ENCODE results near the gene SLC25A26. TPM values are rescaled to one million over a fixed set of nuclear protein-coding genes. Genes with fewer than 3 reads are reported as not detected.

The SLC25A26 gene
- total RNA-seq, 2 donors from 2014 or later, result 20.7 to 22.8 TPM

DNA sequence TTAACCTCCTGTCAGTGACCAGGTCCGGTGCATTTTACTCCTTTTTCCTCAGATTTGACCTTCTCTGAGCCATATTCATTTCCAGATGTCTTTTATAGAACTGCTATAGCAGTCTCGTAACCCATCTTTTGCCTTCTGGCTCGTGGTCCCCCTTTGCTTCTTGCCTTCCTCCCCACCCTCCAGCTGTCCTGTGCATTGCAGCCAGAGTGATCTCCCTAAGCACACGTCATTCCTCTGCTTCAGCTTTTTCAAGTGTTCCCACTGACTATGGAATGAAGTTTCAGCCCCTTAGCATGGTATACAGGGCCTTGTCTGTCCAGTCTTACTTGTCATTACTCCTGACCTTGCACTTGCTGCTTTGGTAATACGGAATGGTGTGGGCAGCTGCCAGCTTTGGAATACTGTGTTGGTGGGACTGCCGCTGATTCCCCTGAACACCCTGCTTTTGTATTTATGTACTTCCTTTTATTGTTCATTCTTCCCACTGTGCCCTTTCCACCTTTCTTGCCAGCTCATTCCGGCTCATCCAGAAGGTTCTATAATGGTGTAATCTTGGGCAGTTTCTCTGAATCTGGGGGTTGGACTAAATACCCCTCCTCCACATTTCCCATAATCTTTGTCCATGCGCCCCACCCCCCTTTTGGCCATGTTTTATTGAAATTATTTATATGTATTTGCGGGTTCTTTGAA, 38.9 kb downstream of the SLC25A26 start:
- Mint-ChIP-seq H3K4me3 (no peak overlapping the region), H3K9me3 (no peaks in the 10 kb centered on the region), H3K27ac (no peak overlapping the region), H3K27me3 (ENCODE audit: insufficient read depth) (no peaks in the 10 kb centered on the region), H3K4me1 (no peaks in the 10 kb centered on the region), H3K36me3 (ENCODE audit: low read depth) (peaks cover 11% of the 10 kb centered on the region)
- 90 to 95% methylated on average over 6 to 8 of the region's 9 CpGs for WGBS, 2 experiments (ENCODE audit: insufficient coverage in 1 of 2, insufficient read length in 1 of 2)
- H3K9me3 ChIP-seq (ENCODE audit: control insufficient read depth, low read length), result no peaks in the 10 kb centered on the region
- H3K27ac ChIP-seq (ENCODE audit: low read depth, low read length), result no peak overlapping the region
- H3K4me1 ChIP-seq (ENCODE audit: control insufficient read depth, insufficient read depth, low read length), result no peaks in the 10 kb centered on the region
- no peaks in the 10 kb centered on the region for H3K27me3 ChIP-seq (ENCODE audit: control insufficient read depth, insufficient read depth, low read length, poor library complexity, severe bottlenecking)
- no peak overlapping the region for H3K4me3 ChIP-seq (ENCODE audit: low read length)
- H3K36me3 ChIP-seq (ENCODE audit: control insufficient read depth, insufficient read depth, low read length), result no peaks in the 10 kb centered on the region
- TF ChIP-seq, protein P1, sequence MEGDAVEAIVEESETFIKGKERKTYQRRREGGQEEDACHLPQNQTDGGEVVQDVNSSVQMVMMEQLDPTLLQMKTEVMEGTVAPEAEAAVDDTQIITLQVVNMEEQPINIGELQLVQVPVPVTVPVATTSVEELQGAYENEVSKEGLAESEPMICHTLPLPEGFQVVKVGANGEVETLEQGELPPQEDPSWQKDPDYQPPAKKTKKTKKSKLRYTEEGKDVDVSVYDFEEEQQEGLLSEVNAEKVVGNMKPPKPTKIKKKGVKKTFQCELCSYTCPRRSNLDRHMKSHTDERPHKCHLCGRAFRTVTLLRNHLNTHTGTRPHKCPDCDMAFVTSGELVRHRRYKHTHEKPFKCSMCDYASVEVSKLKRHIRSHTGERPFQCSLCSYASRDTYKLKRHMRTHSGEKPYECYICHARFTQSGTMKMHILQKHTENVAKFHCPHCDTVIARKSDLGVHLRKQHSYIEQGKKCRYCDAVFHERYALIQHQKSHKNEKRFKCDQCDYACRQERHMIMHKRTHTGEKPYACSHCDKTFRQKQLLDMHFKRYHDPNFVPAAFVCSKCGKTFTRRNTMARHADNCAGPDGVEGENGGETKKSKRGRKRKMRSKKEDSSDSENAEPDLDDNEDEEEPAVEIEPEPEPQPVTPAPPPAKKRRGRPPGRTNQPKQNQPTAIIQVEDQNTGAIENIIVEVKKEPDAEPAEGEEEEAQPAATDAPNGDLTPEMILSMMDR (conservative IDR thresholded peaks at IDR 0.05), result no peak
- H3K9ac ChIP-seq (ENCODE audit: extremely low read depth, low read length, poor library complexity, severe bottlenecking), result no peak overlapping the region
- DNase-seq, result no peak

DNA sequence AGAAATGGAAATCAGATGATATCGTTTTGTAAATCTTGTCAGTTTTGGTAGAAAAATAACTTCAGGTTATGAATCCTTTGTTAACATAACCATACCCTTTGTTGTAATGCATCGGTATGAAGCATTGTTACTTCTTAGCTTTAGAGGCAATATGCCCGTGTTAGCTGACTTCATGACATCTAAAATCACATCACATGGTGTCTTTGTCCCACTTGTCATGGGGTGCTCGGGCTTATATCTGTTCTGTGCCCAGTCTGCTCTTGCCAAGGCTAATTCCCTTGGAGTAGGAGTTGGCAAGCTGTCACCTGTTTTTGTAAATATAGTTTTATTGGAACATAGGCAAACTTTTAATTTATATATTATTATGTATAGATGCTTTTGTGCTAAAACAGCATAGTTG, 39.6 kb downstream of the SLC25A26 start:
- Histone ChIP-seq H3K9ac (ENCODE audit: extremely low read depth, low read length, poor library complexity, severe bottlenecking) (no peak overlapping the region), H3K27ac (ENCODE audit: low read depth, low read length) (no peak overlapping the region), H3K36me3 (ENCODE audit: control insufficient read depth, insufficient read depth, low read length) (no peaks in the 10 kb centered on the region), H3K9me3 (ENCODE audit: control insufficient read depth, low read length) (no peaks in the 10 kb centered on the region), H3K4me3 (ENCODE audit: low read length) (no peak overlapping the region), H3K4me1 (ENCODE audit: control insufficient read depth, insufficient read depth, low read length) (no peaks in the 10 kb centered on the region), H3K27me3 (ENCODE audit: control insufficient read depth, insufficient read depth, low read length, poor library complexity, severe bottlenecking) (no peaks in the 10 kb centered on the region)
- Mint-ChIP-seq H3K27ac (no peak overlapping the region), H3K27me3 (ENCODE audit: insufficient read depth) (no peaks in the 10 kb centered on the region), H3K9me3 (no peaks in the 10 kb centered on the region), H3K4me3 (no peak overlapping the region), H3K4me1 (no peaks in the 10 kb centered on the region), H3K36me3 (ENCODE audit: low read depth) (peaks cover 11% of the 10 kb centered on the region)
- TF ChIP-seq, protein P1 (conservative IDR thresholded peaks at IDR 0.05), result no peak
- no peak for DNase-seq
- 89 to 95% methylated on average over 4 of the region's 4 CpGs for WGBS, 2 experiments (ENCODE audit: insufficient coverage in 1 of 2, insufficient read length in 1 of 2)

DNA sequence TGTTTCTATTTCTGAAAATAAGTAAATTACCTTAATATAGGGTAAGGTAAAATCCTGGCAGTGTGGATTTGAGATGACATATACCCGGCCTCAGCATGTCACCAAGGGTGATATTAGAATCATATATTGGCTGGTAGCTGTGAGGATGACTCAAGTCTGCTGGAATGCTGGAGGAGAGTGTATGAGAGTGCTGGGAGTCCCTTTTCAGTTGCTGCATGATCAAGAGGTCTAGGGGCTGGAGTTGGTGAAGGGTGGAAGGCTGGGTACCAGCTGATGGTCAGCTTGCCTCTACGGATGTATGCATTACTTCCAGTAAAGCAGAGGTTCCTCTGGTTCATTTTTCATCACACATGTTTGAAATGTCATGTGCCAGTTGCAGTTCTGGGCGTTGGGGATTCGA, 40.6 kb downstream of the SLC25A26 start:
- TF ChIP-seq, protein P1 (conservative IDR thresholded peaks at IDR 0.05), result no peak
- H3K4me1 ChIP-seq (ENCODE audit: control insufficient read depth, insufficient read depth, low read length), result no peaks in the 10 kb centered on the region
- H3K36me3 Mint-ChIP-seq (ENCODE audit: low read depth), result peaks cover 11% of the 10 kb centered on the region
- no peak overlapping the region for H3K4me3 ChIP-seq (ENCODE audit: low read length)
- no peaks in the 10 kb centered on the region for H3K4me1 Mint-ChIP-seq
- no peak overlapping the region for H3K9ac ChIP-seq (ENCODE audit: extremely low read depth, low read length, poor library complexity, severe bottlenecking)
- H3K27me3 ChIP-seq (ENCODE audit: control insufficient read depth, insufficient read depth, low read length, poor library complexity, severe bottlenecking), result no peaks in the 10 kb centered on the region
- H3K27ac ChIP-seq (ENCODE audit: low read depth, low read length), result no peak overlapping the region
- no peaks in the 10 kb centered on the region for H3K36me3 ChIP-seq (ENCODE audit: control insufficient read depth, insufficient read depth, low read length)
- no peak overlapping the region for H3K4me3 Mint-ChIP-seq
- no peaks in the 10 kb centered on the region for H3K9me3 ChIP-seq (ENCODE audit: control insufficient read depth, low read length)
- H3K27me3 Mint-ChIP-seq (ENCODE audit: insufficient read depth), result no peaks in the 10 kb centered on the region
- H3K9me3 Mint-ChIP-seq, result no peaks in the 10 kb centered on the region
- WGBS, 2 experiments (ENCODE audit: insufficient coverage in 1 of 2, insufficient read length in 1 of 2), result 92 to 100% methylated on average over 3 to 4 of the region's 4 CpGs
- no peak overlapping the region for H3K27ac Mint-ChIP-seq
- DNase-seq, result no peak

All from endodermal cell (in vitro differentiated cells).